Peyer's patch (tissue), 4 donors: ENCODE results near the gene ZNF566. TPM values are rescaled to one million over a fixed set of nuclear protein-coding genes. Genes with fewer than 3 reads are reported as not detected.

Experiments
- DNase-seq, 3 donors: peaks; one replicate each; pipeline ENCODE4 v3.0.0-alpha.2; 2017 to 2019
- H3K27ac ChIP-seq, 4 donors: fragments of 200-600 bp; sonication (generic); one replicate each; pipeline ENCODE4 v1.5.1; 2016 to 2019
- H3K27me3 ChIP-seq, 2 donors: fragments of 200-600 bp; sonication (generic); one replicate each; pipeline ENCODE4 v1.5.1; 2019
- H3K36me3 ChIP-seq, 3 donors: fragments of 200-600 bp; sonication (generic); one replicate each; pipeline ENCODE4 v1.5.1; 2016 to 2019
- H3K4me1 ChIP-seq, 4 donors: fragments of 200-600 bp; sonication (generic); one replicate each; pipeline ENCODE4 v1.5.1; 2016 to 2019
- H3K4me3 ChIP-seq, 4 donors: fragments of 200-600 bp; sonication (generic); 1 replicate in 3 of 4; 2 replicates in 1 of 4; pipeline ENCODE4 v1.5.1; 2016 to 2019; ENCODE audit warnings: mild to moderate bottlenecking in 1 of 4
- H3K9me3 ChIP-seq, 4 donors: fragments of 200-600 bp; sonication (generic); one replicate each; pipeline ENCODE4 v1.5.1; 2016 to 2019; ENCODE audit warnings: mild to moderate bottlenecking in 1 of 4
- POLR2A ChIP-seq, 2 donors: fragments of 450-650 bp; IDR thresholded peaks; one replicate each; pipeline ENCODE4 v1.5.1; 2017; ENCODE audit warnings: antibody characterized with exemption in 2 of 2, mild to moderate bottlenecking in 2 of 2, moderate library complexity in 2 of 2
- total RNA-seq, 4 donors: library from RNA; depleted of rRNA; stranded (reverse); fragments of >200 nt; gene quantifications; one replicate each; pipeline ENCODE4 v1.1.0, GENCODE V29; 2016
- TF ChIP-seq, protein P1 (sequence below), 6 experiments: fragments of 450-650 bp in 4 of 6; fragments of 200-600 bp in 2 of 6; sonication (generic) in 1 of 6; IDR thresholded peaks; one replicate each; pipeline ENCODE4 v1.5.1; 2017 to 2019; ENCODE audit warnings: antibody characterized with exemption in 6 of 6, mild to moderate bottlenecking in 3 of 6, moderate library complexity in 1 of 6

The ZNF566 gene
- total RNA-seq, 4 donors from 2014 or later = 5.8 to 39.6 (median 10.9) TPM

DNA sequence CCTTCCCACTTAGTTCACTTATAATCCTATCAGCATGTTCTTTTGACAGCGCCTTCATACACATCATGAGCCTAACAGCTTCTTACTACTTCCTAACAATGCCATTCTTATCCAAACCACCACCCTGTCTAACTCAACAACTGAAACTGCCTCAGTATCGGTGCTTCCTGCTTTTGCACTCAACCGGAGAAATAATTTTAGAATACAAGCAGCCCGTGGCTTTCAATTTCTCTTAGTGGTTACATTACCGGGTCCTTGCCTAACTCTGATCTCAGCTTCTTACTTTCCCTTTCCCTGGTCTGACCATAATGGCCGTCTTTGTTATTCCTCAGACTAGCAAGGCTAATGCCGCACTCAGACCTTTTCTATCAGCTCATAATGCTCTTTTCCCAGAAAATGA, 87.9 kb downstream of the ZNF566 start:
- no peaks in the 10 kb centered on the region for H3K27me3 ChIP-seq
- H3K27ac ChIP-seq = peak overlapping the region in 1 of 4 donors; percentile 33
- DNase-seq = no peak
- no peaks in the 10 kb centered on the region for H3K4me1 ChIP-seq
- H3K9me3 ChIP-seq = peaks cover 0 to 23% (median 0%) of the 10 kb centered on the region in 4 donors
- peaks cover 0 to 30% (median 0%) of the 10 kb centered on the region in 3 donors for H3K36me3 ChIP-seq
- no peak overlapping the region for H3K4me3 ChIP-seq
- TF ChIP-seq POLR2A (IDR thresholded peaks at IDR 0.05) = no peak
- TF ChIP-seq, protein P1, sequence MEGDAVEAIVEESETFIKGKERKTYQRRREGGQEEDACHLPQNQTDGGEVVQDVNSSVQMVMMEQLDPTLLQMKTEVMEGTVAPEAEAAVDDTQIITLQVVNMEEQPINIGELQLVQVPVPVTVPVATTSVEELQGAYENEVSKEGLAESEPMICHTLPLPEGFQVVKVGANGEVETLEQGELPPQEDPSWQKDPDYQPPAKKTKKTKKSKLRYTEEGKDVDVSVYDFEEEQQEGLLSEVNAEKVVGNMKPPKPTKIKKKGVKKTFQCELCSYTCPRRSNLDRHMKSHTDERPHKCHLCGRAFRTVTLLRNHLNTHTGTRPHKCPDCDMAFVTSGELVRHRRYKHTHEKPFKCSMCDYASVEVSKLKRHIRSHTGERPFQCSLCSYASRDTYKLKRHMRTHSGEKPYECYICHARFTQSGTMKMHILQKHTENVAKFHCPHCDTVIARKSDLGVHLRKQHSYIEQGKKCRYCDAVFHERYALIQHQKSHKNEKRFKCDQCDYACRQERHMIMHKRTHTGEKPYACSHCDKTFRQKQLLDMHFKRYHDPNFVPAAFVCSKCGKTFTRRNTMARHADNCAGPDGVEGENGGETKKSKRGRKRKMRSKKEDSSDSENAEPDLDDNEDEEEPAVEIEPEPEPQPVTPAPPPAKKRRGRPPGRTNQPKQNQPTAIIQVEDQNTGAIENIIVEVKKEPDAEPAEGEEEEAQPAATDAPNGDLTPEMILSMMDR (IDR thresholded peaks at IDR 0.05) = no peak

DNA sequence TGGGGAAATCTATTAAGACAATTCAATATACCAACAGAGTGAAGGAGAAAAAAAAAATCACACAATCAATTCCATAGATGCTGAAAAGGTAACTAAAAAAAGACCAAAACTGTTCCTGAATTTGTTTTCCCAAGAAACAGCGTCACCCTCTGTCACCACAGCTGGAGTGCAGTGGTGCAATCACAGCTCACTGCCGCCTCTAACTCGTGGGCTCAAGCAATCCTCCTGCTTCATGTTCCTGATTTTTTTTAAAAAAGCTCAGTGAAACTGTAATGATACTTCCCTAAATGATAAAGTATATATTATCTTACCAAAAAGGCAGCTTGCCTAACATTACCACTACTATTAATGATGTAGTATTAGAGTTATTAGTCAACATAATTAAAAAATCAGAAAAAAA, 90.8 kb downstream of the ZNF566 start:
- Histone ChIP-seq H3K4me1 (no peaks in the 10 kb centered on the region), H3K27me3 (no peaks in the 10 kb centered on the region), H3K4me3 (no peak overlapping the region), H3K27ac (no peak overlapping the region), H3K36me3 (peaks cover 0 to 18% (median 0%) of the 10 kb centered on the region in 3 donors), H3K9me3 (peaks cover 0 to 44% (median 6%) of the 10 kb centered on the region in 4 donors)
- DNase-seq = no peak
- TF ChIP-seq, protein P1 (IDR thresholded peaks at IDR 0.05) = no peak
- TF ChIP-seq POLR2A (IDR thresholded peaks at IDR 0.05) = no peak

Other genes with a start within 250 kb of the ZNF566 start
- gene ZFP14, start 110.4 kb downstream of the ZNF566 start, total RNA-seq = 10 to 100 TPM in 3 of 4 donors, 1 to 10 TPM in 1; 9.7 to 11.6 (median 11.1) TPM
- gene ZFP82, start 70.9 kb downstream of the ZNF566 start, total RNA-seq = 1 to 10 TPM; 1.0 to 9.1 (median 2.8) TPM
- 10 to 100 TPM in 2 of 4 donors, 1 to 10 TPM in 2; 5.0 to 18.6 (median 10.8) TPM for gene ZNF260, start 38.7 kb upstream of the ZNF566 start, total RNA-seq
- gene ZNF529, start 83.7 kb upstream of the ZNF566 start, total RNA-seq = 10 to 100 TPM in 1 of 4 donors, 1 to 10 TPM in 3; 4.2 to 14.0 (median 5.8) TPM
- 10 to 100 TPM in 2 of 4 donors, 1 to 10 TPM in 2; 1.2 to 16.5 (median 7.3) TPM for gene ZNF382, start 115.8 kb upstream of the ZNF566 start, total RNA-seq
- 10 to 100 TPM in 1 of 4 donors, 1 to 10 TPM in 3; 5.4 to 14.9 (median 8.5) TPM for gene ZNF461, start 177.3 kb upstream of the ZNF566 start, total RNA-seq
- gene ZNF567, start 198.1 kb upstream of the ZNF566 start, total RNA-seq = 10 to 100 TPM in 1 of 4 donors, 1 to 10 TPM in 3; 5.3 to 18.2 (median 8.7) TPM